Lower leg skin (tissue), 4 donors: Measurements from ENCODE around the gene ST6GALNAC5. TPM values are rescaled to one million over a fixed set of nuclear protein-coding genes. Genes with fewer than 3 reads are reported as not detected.

Source experiments
- DNase-seq, 2 donors: peaks; one replicate each; pipeline ENCODE4 v3.0.0-alpha.2; 2019; ENCODE audit warnings: low spot score in 2 of 2
- H3K4me3 ChIP-seq: fragments of 200-600 bp; sonication (generic); 2 replicates; pipeline ENCODE4 v1.5.1; 2017; ENCODE audit warnings: mild to moderate bottlenecking, low read depth; ENCODE audit not compliant: poor library complexity, severe bottlenecking
- CTCF ChIP-seq, 3 donors: fragments of 450-650 bp; IDR thresholded peaks; one replicate each; pipeline ENCODE4 v1.5.1; 2016; ENCODE audit warnings: antibody characterized with exemption in 3 of 3, mild to moderate bottlenecking in 3 of 3, moderate library complexity in 2 of 3
- POLR2A ChIP-seq, 2 donors: fragments of 450-650 bp; IDR thresholded peaks; one replicate each; pipeline ENCODE4 v1.6.1; 2016 to 2017; ENCODE audit warnings: antibody characterized with exemption in 2 of 2, mild to moderate bottlenecking in 1 of 2, moderate library complexity in 1 of 2
- WGBS, 2 donors: methylation state at CpG; one replicate each; pipeline ENCODE4 v1.1.5; 2018; 5-methylcytosine and 5-hydroxymethylcytosine counted together
- intact Hi-C: fragments of 100-400 bp; cut with DNase I; formaldehyde crosslinking; loops from one replicate; pipeline ENCODE4 v1.15.0; 2023; ENCODE audit warnings: low total_unique reads
- total RNA-seq, 4 donors: library from RNA; depleted of rRNA; stranded (reverse); fragments of >200 nt; gene quantifications; one replicate each; pipeline ENCODE4 v1.1.0, GENCODE V29; 2016

Gene ST6GALNAC5
- total RNA-seq, 4 donors from 2014 or later = 1.2 to 4.7 (median 3.5) TPM

- no peak for DNase-seq
- 78 to 80% methylated on average over 1 of the region's 1 CpG for WGBS, 2 donors
- no peak overlapping the region for H3K4me3 ChIP-seq
- intact Hi-C loops = no loop called here
- TF ChIP-seq POLR2A (IDR thresholded peaks at IDR 0.05) (no peak), CTCF (IDR thresholded peaks at IDR 0.05) (no peak)
Observed at GRCh38 chr1:77012066-77012465, 144.8 kb downstream of the ST6GALNAC5 start.

- 81 to 87% methylated on average over 5 of the region's 5 CpGs for WGBS, 2 donors
- TF ChIP-seq CTCF (IDR thresholded peaks at IDR 0.05) = no peak
- no peak for TF ChIP-seq POLR2A (IDR thresholded peaks at IDR 0.05)
- no peak overlapping the region for H3K4me3 ChIP-seq
- intact Hi-C loops = no loop called here
- no peak for DNase-seq
Observed at GRCh38 chr1:77014073-77014788, 147.0 kb downstream of the ST6GALNAC5 start.

- no peak overlapping the region for H3K4me3 ChIP-seq
- no peak for DNase-seq
- intact Hi-C loops = no loop called here
- TF ChIP-seq POLR2A (IDR thresholded peaks at IDR 0.05) (no peak), CTCF (IDR thresholded peaks at IDR 0.05) (no peak)
- WGBS, 2 donors = 71 to 80% methylated on average over 2 of the region's 2 CpGs
Observed at GRCh38 chr1:77015748-77016341, 148.6 kb downstream of the ST6GALNAC5 start.

GRCh38 chr1:77016386-77016985 is 149.2 kb downstream of the ST6GALNAC5 start:
- intact Hi-C loops = no loop called here
- H3K4me3 ChIP-seq = no peak overlapping the region
- no peak for DNase-seq
- WGBS, 2 donors = 67 to 77% methylated on average over 2 of the region's 2 CpGs
- no peak for TF ChIP-seq CTCF (IDR thresholded peaks at IDR 0.05)

- DNase-seq = no peak
- TF ChIP-seq POLR2A (IDR thresholded peaks at IDR 0.05) (no peak), CTCF (IDR thresholded peaks at IDR 0.05) (no peak)
- intact Hi-C loops = no loop called here
- 48% methylated on average over 3 of the region's 3 CpGs for WGBS, 2 donors
- H3K4me3 ChIP-seq = no peak overlapping the region
Observed at GRCh38 chr1:77018311-77018710, 151.0 kb downstream of the ST6GALNAC5 start.
